ENCODE data around the gene TIE1.

TIE1 gene

DNA sequence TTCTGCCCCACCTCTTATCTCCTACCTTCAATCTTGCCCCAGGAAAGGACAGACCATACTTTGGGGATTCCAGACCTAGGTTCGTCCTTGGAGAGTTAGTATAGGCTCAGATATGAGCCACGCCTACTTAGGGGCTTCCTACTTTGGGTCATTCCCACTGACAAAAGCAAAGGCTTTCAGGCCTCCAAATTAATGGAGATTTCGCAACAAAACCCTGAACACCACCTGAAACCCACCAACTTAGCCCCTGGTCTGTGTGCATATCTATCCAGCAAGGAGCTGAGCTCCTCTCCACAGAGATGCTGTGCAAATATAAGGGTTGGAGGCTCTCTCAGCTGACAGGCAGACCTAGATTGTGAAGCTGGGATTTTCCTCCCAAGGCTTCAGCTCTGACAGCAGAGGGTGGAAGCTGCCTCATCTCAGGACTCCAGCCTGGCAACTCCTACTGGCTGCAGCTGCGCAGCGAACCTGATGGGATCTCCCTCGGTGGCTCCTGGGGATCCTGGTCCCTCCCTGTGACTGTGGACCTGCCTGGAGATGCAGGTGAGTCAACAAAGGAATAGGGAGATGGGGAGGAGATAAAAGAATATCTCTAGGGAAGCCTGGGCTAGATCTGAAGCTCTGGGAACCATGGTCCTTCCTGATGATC, 38.9 kb downstream of the TIE1 start:
- ATAC-seq: no peak
- TF ChIP-seq ESRRG (CRISPR knock-in tag; IDR thresholded peaks at IDR 0.05): no peak
- TF ChIP-seq, protein P1, sequence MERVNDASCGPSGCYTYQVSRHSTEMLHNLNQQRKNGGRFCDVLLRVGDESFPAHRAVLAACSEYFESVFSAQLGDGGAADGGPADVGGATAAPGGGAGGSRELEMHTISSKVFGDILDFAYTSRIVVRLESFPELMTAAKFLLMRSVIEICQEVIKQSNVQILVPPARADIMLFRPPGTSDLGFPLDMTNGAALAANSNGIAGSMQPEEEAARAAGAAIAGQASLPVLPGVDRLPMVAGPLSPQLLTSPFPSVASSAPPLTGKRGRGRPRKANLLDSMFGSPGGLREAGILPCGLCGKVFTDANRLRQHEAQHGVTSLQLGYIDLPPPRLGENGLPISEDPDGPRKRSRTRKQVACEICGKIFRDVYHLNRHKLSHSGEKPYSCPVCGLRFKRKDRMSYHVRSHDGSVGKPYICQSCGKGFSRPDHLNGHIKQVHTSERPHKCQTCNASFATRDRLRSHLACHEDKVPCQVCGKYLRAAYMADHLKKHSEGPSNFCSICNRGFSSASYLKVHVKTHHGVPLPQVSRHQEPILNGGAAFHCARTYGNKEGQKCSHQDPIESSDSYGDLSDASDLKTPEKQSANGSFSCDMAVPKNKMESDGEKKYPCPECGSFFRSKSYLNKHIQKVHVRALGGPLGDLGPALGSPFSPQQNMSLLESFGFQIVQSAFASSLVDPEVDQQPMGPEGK (CRISPR knock-in tag; IDR thresholded peaks at IDR 0.05; ENCODE audit: borderline replicate concordance): no peak

DNA sequence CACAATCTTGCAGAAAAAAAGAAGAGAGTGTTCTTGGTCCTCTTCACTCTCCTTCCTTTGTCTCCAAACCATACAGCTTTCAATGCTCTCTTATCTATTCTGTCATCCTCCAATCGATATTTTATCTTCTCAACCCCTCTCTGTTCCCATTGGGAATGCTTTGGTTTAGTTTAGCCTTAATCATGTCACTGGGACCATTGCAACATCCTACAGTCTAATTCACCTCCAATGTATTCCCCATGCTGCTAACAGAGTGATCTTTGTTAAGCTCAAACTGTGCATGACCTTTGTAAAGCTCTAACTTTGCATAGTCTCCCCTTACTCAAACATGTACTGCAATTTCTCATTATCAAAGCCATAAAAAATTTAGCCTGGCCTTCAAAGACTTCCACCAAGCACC, 39.8 kb downstream of the TIE1 start:
- no peak for ATAC-seq
- TF ChIP-seq, protein P2, sequence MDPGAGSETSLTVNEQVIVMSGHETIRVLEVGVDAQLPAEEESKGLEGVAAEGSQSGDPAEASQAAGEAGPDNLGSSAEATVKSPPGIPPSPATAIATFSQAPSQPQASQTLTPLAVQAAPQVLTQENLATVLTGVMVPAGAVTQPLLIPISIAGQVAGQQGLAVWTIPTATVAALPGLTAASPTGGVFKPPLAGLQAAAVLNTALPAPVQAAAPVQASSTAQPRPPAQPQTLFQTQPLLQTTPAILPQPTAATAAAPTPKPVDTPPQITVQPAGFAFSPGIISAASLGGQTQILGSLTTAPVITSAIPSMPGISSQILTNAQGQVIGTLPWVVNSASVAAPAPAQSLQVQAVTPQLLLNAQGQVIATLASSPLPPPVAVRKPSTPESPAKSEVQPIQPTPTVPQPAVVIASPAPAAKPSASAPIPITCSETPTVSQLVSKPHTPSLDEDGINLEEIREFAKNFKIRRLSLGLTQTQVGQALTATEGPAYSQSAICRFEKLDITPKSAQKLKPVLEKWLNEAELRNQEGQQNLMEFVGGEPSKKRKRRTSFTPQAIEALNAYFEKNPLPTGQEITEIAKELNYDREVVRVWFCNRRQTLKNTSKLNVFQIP (CRISPR knock-in tag; IDR thresholded peaks at IDR 0.05; ENCODE audit: borderline replicate concordance, low read depth): no peak
- TF ChIP-seq ZNF565 (CRISPR knock-in tag; conservative IDR thresholded peaks at IDR 0.05; ENCODE audit: low read depth): no peak
- no peak for TF ChIP-seq ZFP3 (CRISPR knock-in tag; IDR thresholded peaks at IDR 0.05)
- TF ChIP-seq, protein P3, sequence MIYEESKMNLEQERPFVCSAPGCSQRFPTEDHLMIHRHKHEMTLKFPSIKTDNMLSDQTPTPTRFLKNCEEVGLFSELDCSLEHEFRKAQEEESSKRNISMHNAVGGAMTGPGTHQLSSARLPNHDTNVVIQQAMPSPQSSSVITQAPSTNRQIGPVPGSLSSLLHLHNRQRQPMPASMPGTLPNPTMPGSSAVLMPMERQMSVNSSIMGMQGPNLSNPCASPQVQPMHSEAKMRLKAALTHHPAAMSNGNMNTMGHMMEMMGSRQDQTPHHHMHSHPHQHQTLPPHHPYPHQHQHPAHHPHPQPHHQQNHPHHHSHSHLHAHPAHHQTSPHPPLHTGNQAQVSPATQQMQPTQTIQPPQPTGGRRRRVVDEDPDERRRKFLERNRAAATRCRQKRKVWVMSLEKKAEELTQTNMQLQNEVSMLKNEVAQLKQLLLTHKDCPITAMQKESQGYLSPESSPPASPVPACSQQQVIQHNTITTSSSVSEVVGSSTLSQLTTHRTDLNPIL (CRISPR knock-in tag; IDR thresholded peaks at IDR 0.05; ENCODE audit: low read depth): no peak
- no peak for TF ChIP-seq TOX (CRISPR knock-in tag; IDR thresholded peaks at IDR 0.05; ENCODE audit: borderline replicate concordance)
- no peak for TF ChIP-seq ISL1 (CRISPR knock-in tag; IDR thresholded peaks at IDR 0.05)
- TF ChIP-seq ZFP30 (CRISPR knock-in tag; IDR thresholded peaks at IDR 0.05): no peak
- TF ChIP-seq TCF4 (CRISPR knock-in tag; IDR thresholded peaks at IDR 0.05; ENCODE audit: borderline replicate concordance): no peak
- TF ChIP-seq, protein P4, sequence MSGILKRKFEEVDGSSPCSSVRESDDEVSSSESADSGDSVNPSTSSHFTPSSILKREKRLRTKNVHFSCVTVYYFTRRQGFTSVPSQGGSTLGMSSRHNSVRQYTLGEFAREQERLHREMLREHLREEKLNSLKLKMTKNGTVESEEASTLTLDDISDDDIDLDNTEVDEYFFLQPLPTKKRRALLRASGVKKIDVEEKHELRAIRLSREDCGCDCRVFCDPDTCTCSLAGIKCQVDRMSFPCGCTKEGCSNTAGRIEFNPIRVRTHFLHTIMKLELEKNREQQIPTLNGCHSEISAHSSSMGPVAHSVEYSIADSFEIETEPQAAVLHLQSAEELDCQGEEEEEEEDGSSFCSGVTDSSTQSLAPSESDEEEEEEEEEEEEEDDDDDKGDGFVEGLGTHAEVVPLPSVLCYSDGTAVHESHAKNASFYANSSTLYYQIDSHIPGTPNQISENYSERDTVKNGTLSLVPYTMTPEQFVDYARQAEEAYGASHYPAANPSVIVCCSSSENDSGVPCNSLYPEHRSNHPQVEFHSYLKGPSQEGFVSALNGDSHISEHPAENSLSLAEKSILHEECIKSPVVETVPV (CRISPR knock-in tag; IDR thresholded peaks at IDR 0.05): no peak
- TF ChIP-seq ZNF70 (CRISPR knock-in tag; IDR thresholded peaks at IDR 0.05): no peak
- no peak for TF ChIP-seq PPARA (CRISPR knock-in tag; IDR thresholded peaks at IDR 0.05; ENCODE audit: borderline replicate concordance)
- TF ChIP-seq, protein P5, sequence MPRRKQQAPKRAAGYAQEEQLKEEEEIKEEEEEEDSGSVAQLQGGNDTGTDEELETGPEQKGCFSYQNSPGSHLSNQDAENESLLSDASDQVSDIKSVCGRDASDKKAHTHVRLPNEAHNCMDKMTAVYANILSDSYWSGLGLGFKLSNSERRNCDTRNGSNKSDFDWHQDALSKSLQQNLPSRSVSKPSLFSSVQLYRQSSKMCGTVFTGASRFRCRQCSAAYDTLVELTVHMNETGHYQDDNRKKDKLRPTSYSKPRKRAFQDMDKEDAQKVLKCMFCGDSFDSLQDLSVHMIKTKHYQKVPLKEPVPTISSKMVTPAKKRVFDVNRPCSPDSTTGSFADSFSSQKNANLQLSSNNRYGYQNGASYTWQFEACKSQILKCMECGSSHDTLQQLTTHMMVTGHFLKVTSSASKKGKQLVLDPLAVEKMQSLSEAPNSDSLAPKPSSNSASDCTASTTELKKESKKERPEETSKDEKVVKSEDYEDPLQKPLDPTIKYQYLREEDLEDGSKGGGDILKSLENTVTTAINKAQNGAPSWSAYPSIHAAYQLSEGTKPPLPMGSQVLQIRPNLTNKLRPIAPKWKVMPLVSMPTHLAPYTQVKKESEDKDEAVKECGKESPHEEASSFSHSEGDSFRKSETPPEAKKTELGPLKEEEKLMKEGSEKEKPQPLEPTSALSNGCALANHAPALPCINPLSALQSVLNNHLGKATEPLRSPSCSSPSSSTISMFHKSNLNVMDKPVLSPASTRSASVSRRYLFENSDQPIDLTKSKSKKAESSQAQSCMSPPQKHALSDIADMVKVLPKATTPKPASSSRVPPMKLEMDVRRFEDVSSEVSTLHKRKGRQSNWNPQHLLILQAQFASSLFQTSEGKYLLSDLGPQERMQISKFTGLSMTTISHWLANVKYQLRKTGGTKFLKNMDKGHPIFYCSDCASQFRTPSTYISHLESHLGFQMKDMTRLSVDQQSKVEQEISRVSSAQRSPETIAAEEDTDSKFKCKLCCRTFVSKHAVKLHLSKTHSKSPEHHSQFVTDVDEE (CRISPR knock-in tag; IDR thresholded peaks at IDR 0.05): no peak
- TF ChIP-seq ESRRG (CRISPR knock-in tag; IDR thresholded peaks at IDR 0.05): no peak
- TF ChIP-seq SNAI2 (CRISPR knock-in tag; IDR thresholded peaks at IDR 0.05): no peak
- TF ChIP-seq RARB (CRISPR knock-in tag; IDR thresholded peaks at IDR 0.05): no peak
- TF ChIP-seq CSDC2 (CRISPR knock-in tag; IDR thresholded peaks at IDR 0.05): no peak
- no peak for TF ChIP-seq ZNF8 (CRISPR knock-in tag; IDR thresholded peaks at IDR 0.05)
- no peak for TF ChIP-seq GLIS3 (CRISPR knock-in tag; IDR thresholded peaks at IDR 0.05)
- TF ChIP-seq ARNTL (CRISPR knock-in tag; IDR thresholded peaks at IDR 0.05; ENCODE audit: borderline replicate concordance, low read depth): no peak
- TF ChIP-seq OSR1 (CRISPR knock-in tag; IDR thresholded peaks at IDR 0.05): no peak

DNA sequence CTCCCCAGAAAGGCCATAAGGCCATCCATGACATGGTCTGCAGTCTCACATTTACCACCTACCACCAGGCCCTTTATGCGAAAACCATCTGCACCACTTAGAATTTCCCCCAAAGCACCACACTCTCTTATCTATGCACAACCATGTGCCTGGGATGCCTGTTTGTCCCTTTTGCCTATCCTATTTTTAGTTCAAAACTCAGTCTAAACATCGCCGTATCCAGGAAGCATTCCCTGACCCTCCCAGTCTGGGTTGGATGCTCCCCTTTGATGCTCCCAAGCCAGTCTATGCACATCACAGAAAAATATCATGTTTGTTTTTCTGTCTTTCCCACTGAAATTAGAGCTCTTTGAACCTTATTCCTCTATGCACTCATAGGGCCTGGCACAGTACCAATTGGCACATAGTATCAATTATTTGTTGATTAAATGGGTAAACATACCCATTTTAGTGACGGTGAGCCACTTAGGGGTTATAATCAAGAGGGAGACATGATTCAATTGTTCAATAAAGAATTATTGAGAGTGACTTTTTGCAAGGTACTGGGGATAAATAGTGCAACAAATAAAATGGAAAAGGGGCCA, 43.6 kb downstream of the TIE1 start:
- ATAC-seq: no peak

More for the DNA sequence above, 43.6 kb downstream of the TIE1 start:
- TF ChIP-seq ZNF565 (CRISPR knock-in tag; conservative IDR thresholded peaks at IDR 0.05; ENCODE audit: low read depth) (no peak), SNAI2 (CRISPR knock-in tag; IDR thresholded peaks at IDR 0.05) (no peak)
- TF ChIP-seq, protein P5 (CRISPR knock-in tag; IDR thresholded peaks at IDR 0.05): no peak

Data from SK-N-SH treated with all-trans-retinoic acid at 6 μM for 48 hours (cell line).